ENCODE results near the gene CCDC74B. TPM values are rescaled to one million over a fixed set of nuclear protein-coding genes. Genes with fewer than 3 reads are reported as not detected.
"Not testable (repeated sequence)": the region's sequence is repeated elsewhere in the genome, so short reads cannot be mapped to it uniquely, and the experiment has no call there.

Gene CCDC74B
- total and polyA plus RNA-seq, 9 donors, result 2.6 to 42.9 (median 5.4) TPM

DNA sequence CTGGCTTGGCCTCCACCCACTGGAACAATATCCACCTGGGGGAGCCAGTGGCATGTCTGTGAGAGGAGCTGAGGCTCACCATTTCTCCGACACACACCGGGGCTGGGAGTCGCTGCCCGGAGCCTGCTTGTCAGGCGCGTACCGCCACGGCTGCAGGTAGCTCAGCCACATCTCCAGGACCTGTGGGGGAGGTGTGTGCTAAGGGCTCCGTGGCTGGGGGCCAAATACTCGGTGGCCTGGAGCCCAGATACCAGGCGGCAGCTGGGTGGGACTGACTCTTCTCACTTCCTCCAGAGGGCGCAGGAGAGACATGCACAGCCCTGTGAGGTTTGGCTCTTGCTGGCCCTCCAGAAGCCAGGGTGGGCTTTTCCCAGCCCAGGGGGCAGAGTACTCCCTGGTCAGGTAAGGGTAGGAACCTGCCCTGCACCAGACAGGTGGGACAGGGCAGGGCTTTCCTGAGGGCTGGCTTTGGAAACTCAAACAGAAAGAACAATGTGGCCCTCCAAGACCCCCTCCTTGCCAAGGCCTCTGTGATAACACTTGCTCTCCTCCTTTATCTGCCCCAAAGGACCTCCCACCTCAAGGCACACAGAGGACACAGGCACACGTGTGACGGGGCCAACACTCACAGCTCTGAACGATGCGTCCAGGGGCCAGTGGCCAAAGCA is 11.2 kb upstream of the CCDC74B start:
- H3K27me3 ChIP-seq; H3K4me3 ChIP-seq; H3K36me3 ChIP-seq; H3K27ac ChIP-seq; H3K9me3 ChIP-seq; H3K4me1 ChIP-seq (ENCODE audit: insufficient read depth): not testable (repeated sequence)
- TF ChIP-seq, protein P1, sequence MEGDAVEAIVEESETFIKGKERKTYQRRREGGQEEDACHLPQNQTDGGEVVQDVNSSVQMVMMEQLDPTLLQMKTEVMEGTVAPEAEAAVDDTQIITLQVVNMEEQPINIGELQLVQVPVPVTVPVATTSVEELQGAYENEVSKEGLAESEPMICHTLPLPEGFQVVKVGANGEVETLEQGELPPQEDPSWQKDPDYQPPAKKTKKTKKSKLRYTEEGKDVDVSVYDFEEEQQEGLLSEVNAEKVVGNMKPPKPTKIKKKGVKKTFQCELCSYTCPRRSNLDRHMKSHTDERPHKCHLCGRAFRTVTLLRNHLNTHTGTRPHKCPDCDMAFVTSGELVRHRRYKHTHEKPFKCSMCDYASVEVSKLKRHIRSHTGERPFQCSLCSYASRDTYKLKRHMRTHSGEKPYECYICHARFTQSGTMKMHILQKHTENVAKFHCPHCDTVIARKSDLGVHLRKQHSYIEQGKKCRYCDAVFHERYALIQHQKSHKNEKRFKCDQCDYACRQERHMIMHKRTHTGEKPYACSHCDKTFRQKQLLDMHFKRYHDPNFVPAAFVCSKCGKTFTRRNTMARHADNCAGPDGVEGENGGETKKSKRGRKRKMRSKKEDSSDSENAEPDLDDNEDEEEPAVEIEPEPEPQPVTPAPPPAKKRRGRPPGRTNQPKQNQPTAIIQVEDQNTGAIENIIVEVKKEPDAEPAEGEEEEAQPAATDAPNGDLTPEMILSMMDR (IDR thresholded peaks at IDR 0.05), result peak in 1 of 3 donors; percentile 23
- intact Hi-C loops (cut with DNase I), result loop anchor here in 2 of 4 donors (10.0 kb wide), 1 partner anchor 179 kb away; no protein-coding TSS in a partner anchor
- WGBS, 3 donors, result 39 to 55% (median 39%) methylated on average over 14 to 16 of the region's 16 CpGs
- DNase-seq, result peak; percentile 45 to 71 (median 50)

DNA sequence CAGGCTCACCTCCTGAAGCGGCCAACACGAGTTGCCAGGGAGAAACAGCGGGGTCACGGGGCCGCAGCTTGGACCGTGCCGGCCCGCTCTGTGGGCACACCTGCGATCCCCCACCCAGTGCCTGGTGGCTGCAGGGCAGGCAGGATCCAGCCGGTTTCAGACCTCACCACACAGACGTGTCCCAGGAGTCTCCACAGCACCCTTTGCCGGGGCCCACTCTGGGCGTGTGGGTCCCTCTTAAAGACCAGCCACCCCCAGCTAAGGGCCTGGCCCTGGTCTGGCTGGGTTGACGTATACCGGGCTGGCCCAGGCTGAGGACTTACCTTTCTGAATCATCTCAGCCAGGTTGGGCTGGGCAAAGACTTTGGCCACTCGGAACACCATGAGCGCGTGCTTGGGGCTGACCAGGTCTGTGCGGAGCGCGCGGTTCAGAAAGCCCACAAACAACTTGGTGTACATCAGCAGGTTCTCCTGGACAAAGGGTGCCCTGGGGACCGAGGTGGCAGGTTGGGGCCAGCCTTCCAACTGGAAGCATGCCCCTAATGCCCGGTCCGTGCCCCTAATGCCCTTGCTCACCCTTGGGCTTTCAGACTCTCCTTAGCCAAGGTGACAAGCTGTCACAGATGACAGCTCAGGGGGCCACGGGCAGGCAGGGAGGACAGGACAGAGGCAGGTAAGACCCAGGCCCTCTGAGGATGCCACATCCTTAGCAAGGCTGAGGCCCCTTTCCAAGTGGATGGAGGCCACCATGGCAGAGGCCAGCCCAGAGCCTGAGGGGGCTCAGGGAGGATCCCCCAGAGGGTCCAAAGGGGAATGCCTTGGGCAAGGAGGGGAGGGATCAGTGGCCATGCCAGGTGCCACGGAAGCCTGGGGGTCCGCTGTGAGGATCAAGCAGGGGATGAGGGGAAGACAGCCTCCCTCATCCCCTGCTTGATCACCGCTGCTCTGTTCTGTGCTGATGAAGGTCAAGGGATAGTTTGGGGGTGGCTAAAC is 10.2 kb upstream of the CCDC74B start:
- no peaks in the 10 kb centered on the region for H3K4me1 ChIP-seq (ENCODE audit: insufficient read depth)
- no peaks in the 10 kb centered on the region for H3K36me3 ChIP-seq
- H3K27me3 ChIP-seq, result no peaks in the 10 kb centered on the region
- H3K9me3 ChIP-seq, result no peaks in the 10 kb centered on the region
- TF ChIP-seq, protein P1 (IDR thresholded peaks at IDR 0.05), result no peak
- no peak for TF ChIP-seq POLR2A (IDR thresholded peaks at IDR 0.05)
- DNase-seq, result no peak
- no peak overlapping the region for H3K27ac ChIP-seq
- intact Hi-C loops (cut with DNase I), result loop anchor here in 2 of 4 donors (10.0 kb wide), 1 partner anchor 180 kb away; no protein-coding TSS in a partner anchor
- H3K4me3 ChIP-seq, result no peak overlapping the region
- 91 to 93% (median 92%) methylated on average over 29 of the region's 29 CpGs for WGBS, 3 donors

DNA sequence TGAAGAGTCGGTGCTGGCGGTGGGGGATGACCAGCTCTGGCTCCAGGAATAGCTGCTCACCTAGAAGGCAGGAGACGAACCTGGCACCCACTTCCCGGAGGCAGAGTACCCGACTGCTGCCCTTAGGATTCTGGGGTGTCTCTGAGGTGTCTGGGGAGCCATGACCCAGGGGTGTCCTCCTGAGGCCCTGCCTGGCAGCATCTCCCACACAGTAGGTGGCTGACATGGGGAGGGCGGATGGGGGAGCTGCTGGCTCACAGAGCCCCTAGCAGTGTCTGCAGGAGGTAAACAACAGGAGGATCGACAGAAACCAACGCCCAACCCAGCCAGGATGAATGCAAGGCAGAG is 9.5 kb upstream of the CCDC74B start:
- WGBS, 3 donors, result 84 to 89% (median 88%) methylated on average over 7 to 8 of the region's 8 CpGs
- not testable (repeated sequence) for H3K36me3 ChIP-seq; H3K4me3 ChIP-seq; H3K4me1 ChIP-seq (ENCODE audit: insufficient read depth); H3K27me3 ChIP-seq; H3K9me3 ChIP-seq; H3K27ac ChIP-seq
- peak in 1 of 5 donors; percentile 23 for DNase-seq
- intact Hi-C loops (cut with DNase I), result loop anchor here in 2 of 4 donors (10.0 kb wide), 1 partner anchor 180 kb away; no protein-coding TSS in a partner anchor

DNA sequence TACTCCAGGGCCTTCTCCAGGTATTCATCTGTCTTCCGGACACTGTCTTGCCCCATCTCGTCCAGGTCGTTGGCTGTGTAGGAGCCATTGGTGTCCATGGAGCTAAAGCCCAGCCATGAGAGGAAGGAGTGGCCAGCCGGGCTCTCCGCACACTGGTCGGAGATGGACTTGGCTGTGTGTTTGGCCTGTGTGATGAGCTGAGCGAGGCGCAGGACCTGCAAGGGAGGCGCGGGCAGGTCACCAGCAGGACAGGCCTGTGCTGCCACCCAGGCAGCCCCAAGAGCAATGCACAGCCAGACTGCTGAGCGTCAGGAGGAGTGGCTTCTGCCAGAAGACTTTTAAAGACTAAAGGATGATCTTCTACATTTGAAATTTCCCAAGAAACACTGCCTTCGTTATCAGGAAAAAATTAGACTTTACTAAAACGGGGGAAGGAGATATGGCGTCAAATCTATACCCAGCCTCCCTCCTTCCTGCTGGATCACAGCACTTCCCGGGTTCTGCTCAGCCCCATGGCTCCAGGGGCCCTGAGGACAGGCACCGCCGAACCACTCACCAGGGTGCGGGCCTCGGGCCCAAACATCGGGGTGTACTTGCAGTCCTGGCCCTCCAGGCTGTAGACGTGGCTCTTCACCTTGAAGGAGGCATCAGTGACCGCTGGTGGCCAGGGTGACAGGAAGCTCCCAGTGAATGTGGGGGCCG is 9.0 kb upstream of the CCDC74B start:
- not testable (repeated sequence) for H3K4me1 ChIP-seq (ENCODE audit: insufficient read depth); H3K36me3 ChIP-seq; H3K27me3 ChIP-seq; H3K27ac ChIP-seq; H3K9me3 ChIP-seq; H3K4me3 ChIP-seq
- intact Hi-C loops (cut with DNase I), result loop anchor here in 2 of 4 donors (10.0 kb wide), 1 partner anchor 181 kb away; no protein-coding TSS in a partner anchor
- WGBS, 3 donors, result 86 to 93% (median 88%) methylated on average over 19 to 22 of the region's 23 CpGs
- peak in 1 of 5 donors; percentile 17 for DNase-seq

DNA sequence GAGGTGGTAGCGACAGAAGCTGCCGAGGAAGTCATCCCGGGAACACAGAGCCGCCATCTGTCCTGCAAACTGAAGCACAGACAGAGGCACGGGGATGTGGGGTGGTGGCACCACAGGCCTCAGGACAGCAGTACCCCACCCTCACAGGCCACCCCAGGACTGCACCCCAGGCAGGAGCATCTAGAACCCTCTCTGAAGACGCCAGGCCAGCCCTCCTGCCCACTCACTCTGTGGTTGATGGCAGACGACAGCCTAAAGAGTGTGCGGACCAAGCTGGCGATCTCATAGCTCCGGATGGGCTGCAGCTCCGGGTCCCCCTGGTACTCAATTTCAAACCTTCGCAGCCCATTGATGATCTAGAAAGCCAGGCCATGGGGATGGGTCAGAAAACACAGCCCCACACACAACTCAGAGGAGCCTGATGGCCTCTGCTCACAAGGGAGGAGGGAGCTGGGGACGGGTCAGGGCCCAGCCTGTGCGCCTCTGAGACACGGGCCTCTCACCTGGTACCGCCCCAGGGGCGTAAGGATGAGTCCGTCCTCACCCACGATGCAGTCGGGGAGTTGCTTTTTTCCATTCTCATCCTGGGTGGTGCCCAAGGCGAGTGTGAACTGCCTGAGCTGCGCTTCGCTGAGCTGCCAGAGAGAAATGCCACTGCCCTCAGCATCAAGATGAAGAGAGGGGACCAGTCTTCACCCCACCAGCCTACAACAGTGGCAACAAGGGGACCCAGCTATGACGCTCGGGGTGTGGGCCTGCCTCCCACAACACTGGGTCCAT is 8.1 kb upstream of the CCDC74B start:
- TF ChIP-seq POLR2A (IDR thresholded peaks at IDR 0.05), result no peak
- TF ChIP-seq, protein P1 (IDR thresholded peaks at IDR 0.05), result no peak
- no peak for TF ChIP-seq EP300 (IDR thresholded peaks at IDR 0.05)
- no peaks in the 10 kb centered on the region for H3K9me3 ChIP-seq
- H3K36me3 ChIP-seq, result no peaks in the 10 kb centered on the region
- no peaks in the 10 kb centered on the region for H3K27me3 ChIP-seq
- no peak overlapping the region for H3K4me3 ChIP-seq
- 90 to 91% (median 91%) methylated on average over 22 to 25 of the region's 25 CpGs for WGBS, 3 donors
- no peaks in the 10 kb centered on the region for H3K4me1 ChIP-seq (ENCODE audit: insufficient read depth)
- H3K27ac ChIP-seq, result no peak overlapping the region
- intact Hi-C loops (cut with DNase I), result loop anchor here in 2 of 4 donors (10.0 kb wide), 1 partner anchor 182 kb away; no protein-coding TSS in a partner anchor
- peak in 1 of 5 donors; percentile 27 for DNase-seq

DNA sequence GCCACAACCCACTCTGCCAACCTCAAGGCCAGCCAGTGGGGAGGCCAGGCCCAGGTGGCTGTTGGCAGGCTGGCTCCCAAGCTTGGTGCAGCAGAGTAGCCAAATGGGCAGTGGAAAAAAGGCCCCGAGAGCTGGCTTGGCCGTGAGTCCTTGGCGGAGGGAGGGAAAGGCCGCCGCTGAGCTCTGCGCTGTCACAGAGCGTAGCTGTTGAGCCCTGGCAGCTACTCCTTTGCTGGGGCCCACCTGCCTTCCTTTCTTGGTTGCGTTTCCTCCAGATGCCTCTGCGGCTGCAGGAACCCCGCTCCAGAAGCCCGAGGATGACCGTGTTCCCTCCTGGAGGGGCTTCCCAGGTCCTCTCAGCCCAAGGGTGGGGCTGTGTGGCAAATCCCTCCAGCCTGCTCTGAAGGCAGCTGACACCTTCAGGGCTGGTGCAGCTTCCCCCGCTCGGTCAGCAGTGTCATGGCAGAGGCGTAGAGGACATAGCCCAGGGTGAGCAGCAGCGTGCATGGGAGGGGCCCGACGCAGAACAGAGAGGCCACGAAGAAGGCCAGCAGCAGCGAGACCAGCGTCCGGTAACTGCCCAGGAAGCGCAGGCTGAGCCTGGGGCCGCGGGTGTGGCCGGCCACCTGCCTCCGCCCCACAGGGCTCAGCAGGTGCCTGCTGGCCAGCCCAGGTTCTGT is 7.4 kb upstream of the CCDC74B start:
- not testable (repeated sequence) for H3K27ac ChIP-seq; H3K4me3 ChIP-seq; H3K4me1 ChIP-seq (ENCODE audit: insufficient read depth); H3K27me3 ChIP-seq; H3K9me3 ChIP-seq; H3K36me3 ChIP-seq
- intact Hi-C loops (cut with DNase I), result loop anchor here in 2 of 4 donors (10.0 kb wide), 1 partner anchor 183 kb away; no protein-coding TSS in a partner anchor
- 88 to 93% (median 91%) methylated on average over 27 of the region's 27 CpGs for WGBS, 3 donors
- peak in 1 of 5 donors; percentile 10 for DNase-seq

DNA sequence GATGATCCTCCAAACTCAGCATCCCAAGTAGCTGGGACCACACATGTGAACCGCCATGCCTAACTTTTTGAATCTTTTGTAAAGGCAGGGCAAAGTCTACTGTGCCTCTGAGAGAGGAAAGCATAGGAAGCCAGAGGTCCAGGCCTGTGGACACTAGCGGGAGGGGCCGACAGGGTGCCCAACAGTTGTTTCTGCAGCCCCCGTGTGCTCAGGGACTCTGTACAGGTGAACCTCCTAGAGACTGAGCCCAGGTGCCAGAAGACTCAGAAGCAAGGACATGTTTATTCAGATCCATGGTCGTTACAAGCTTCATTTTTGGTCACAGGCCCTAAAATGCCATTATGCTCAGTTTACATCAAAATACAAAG is 6.2 kb upstream of the CCDC74B start:
- DNase-seq, result peak in 2 of 5 donors; percentile 4 to 13
- not testable (repeated sequence) for H3K4me1 ChIP-seq (ENCODE audit: insufficient read depth); H3K9me3 ChIP-seq; H3K27ac ChIP-seq; H3K36me3 ChIP-seq; H3K27me3 ChIP-seq; H3K4me3 ChIP-seq
- intact Hi-C loops (cut with DNase I), result loop anchor here in 2 of 4 donors (10.0 kb wide), 1 partner anchor 184 kb away; no protein-coding TSS in a partner anchor
- WGBS, 3 donors, result 58% methylated on average over 5 of the region's 5 CpGs
